ENCODE measurements around the gene FAM163B. TPM values are rescaled to one million over a fixed set of nuclear protein-coding genes. Genes with fewer than 3 reads are reported as not detected.

Gene FAM163B
- total RNA-seq, 1 donor from 2014 or later, result not detected

- Histone ChIP-seq H3K27ac (ENCODE audit: low read depth, low read length) (no peak overlapping the region), H3K9me3 (ENCODE audit: control insufficient read depth in 3 of 3, low read length in 3 of 3) (no peaks in the 10 kb centered on the region), H3K27me3 (ENCODE audit: control insufficient read depth in 3 of 3, insufficient read depth in 3 of 3, low read length in 3 of 3) (peaks cover 22 to 36% (median 33%) of the 10 kb centered on the region in 3 donors), H3K4me3 (ENCODE audit: low read length in 3 of 3) (no peak overlapping the region), H3K9ac (ENCODE audit: low read depth in 1 of 3, low read length in 3 of 3) (no peak overlapping the region), H3K4me1 (ENCODE audit: control insufficient read depth in 3 of 3, insufficient read depth in 3 of 3, low read length in 3 of 3) (peaks cover 0 to 2% (median 0%) of the 10 kb centered on the region in 3 donors), H3K36me3 (ENCODE audit: control insufficient read depth in 3 of 3, insufficient read depth in 3 of 3, low read length in 3 of 3) (no peaks in the 10 kb centered on the region)
These were observed 31.6 kb upstream of the FAM163B start for GRCh38 chr9:133640580-133641395.

GRCh38 chr9:133640160-133640559 lies 31.0 kb upstream of the FAM163B start:
- no peak overlapping the region for H3K9ac ChIP-seq (ENCODE audit: low read depth in 1 of 3, low read length in 3 of 3)
- no peak overlapping the region for H3K4me3 ChIP-seq (ENCODE audit: low read length in 3 of 3)
- H3K36me3 ChIP-seq (ENCODE audit: control insufficient read depth in 3 of 3, insufficient read depth in 3 of 3, low read length in 3 of 3), result no peaks in the 10 kb centered on the region
- H3K27me3 ChIP-seq (ENCODE audit: control insufficient read depth in 3 of 3, insufficient read depth in 3 of 3, low read length in 3 of 3), result peaks cover 22 to 39% (median 39%) of the 10 kb centered on the region in 3 donors
- no peak overlapping the region for H3K27ac ChIP-seq (ENCODE audit: low read depth, low read length)
- H3K9me3 ChIP-seq (ENCODE audit: control insufficient read depth in 3 of 3, low read length in 3 of 3), result no peaks in the 10 kb centered on the region
- peaks cover 0 to 2% (median 0%) of the 10 kb centered on the region in 3 donors for H3K4me1 ChIP-seq (ENCODE audit: control insufficient read depth in 3 of 3, insufficient read depth in 3 of 3, low read length in 3 of 3)

GRCh38 chr9:133639613-133640012 lies 30.4 kb upstream of the FAM163B start:
- Histone ChIP-seq H3K4me3 (ENCODE audit: low read length in 3 of 3) (no peak overlapping the region), H3K36me3 (ENCODE audit: control insufficient read depth in 3 of 3, insufficient read depth in 3 of 3, low read length in 3 of 3) (no peaks in the 10 kb centered on the region), H3K9me3 (ENCODE audit: control insufficient read depth in 3 of 3, low read length in 3 of 3) (no peaks in the 10 kb centered on the region), H3K27me3 (ENCODE audit: control insufficient read depth in 3 of 3, insufficient read depth in 3 of 3, low read length in 3 of 3) (peaks cover 19 to 44% (median 41%) of the 10 kb centered on the region in 3 donors), H3K9ac (ENCODE audit: low read depth in 1 of 3, low read length in 3 of 3) (no peak overlapping the region), H3K4me1 (ENCODE audit: control insufficient read depth in 3 of 3, insufficient read depth in 3 of 3, low read length in 3 of 3) (peaks cover 0 to 2% (median 0%) of the 10 kb centered on the region in 3 donors), H3K27ac (ENCODE audit: low read depth, low read length) (no peak overlapping the region)

- H3K4me1 ChIP-seq (ENCODE audit: control insufficient read depth in 3 of 3, insufficient read depth in 3 of 3, low read length in 3 of 3), result peaks cover 0 to 4% (median 0%) of the 10 kb centered on the region in 3 donors
- H3K4me3 ChIP-seq (ENCODE audit: low read length in 3 of 3), result no peak overlapping the region
- H3K27me3 ChIP-seq (ENCODE audit: control insufficient read depth in 3 of 3, insufficient read depth in 3 of 3, low read length in 3 of 3), result peaks cover 24 to 50% (median 49%) of the 10 kb centered on the region in 3 donors
- no peak overlapping the region for H3K9ac ChIP-seq (ENCODE audit: low read depth in 1 of 3, low read length in 3 of 3)
- no peaks in the 10 kb centered on the region for H3K9me3 ChIP-seq (ENCODE audit: control insufficient read depth in 3 of 3, low read length in 3 of 3)
- no peak overlapping the region for H3K27ac ChIP-seq (ENCODE audit: low read depth, low read length)
- H3K36me3 ChIP-seq (ENCODE audit: control insufficient read depth in 3 of 3, insufficient read depth in 3 of 3, low read length in 3 of 3), result no peaks in the 10 kb centered on the region
These were observed 29.5 kb upstream of the FAM163B start for GRCh38 chr9:133638711-133639110.

GRCh38 chr9:133638076-133638475 lies 28.9 kb upstream of the FAM163B start:
- no peak overlapping the region for H3K4me3 ChIP-seq (ENCODE audit: low read length in 3 of 3)
- no peak overlapping the region for H3K9ac ChIP-seq (ENCODE audit: low read depth in 1 of 3, low read length in 3 of 3)
- H3K27ac ChIP-seq (ENCODE audit: low read depth, low read length), result no peak overlapping the region
- H3K36me3 ChIP-seq (ENCODE audit: control insufficient read depth in 3 of 3, insufficient read depth in 3 of 3, low read length in 3 of 3), result no peaks in the 10 kb centered on the region
- peaks cover 0 to 4% (median 0%) of the 10 kb centered on the region in 3 donors for H3K4me1 ChIP-seq (ENCODE audit: control insufficient read depth in 3 of 3, insufficient read depth in 3 of 3, low read length in 3 of 3)
- no peaks in the 10 kb centered on the region for H3K9me3 ChIP-seq (ENCODE audit: control insufficient read depth in 3 of 3, low read length in 3 of 3)
- H3K27me3 ChIP-seq (ENCODE audit: control insufficient read depth in 3 of 3, insufficient read depth in 3 of 3, low read length in 3 of 3), result peaks cover 26 to 54% (median 51%) of the 10 kb centered on the region in 3 donors

GRCh38 chr9:133637451-133638055 lies 28.4 kb upstream of the FAM163B start:
- Histone ChIP-seq H3K27ac (ENCODE audit: low read depth, low read length) (no peak overlapping the region), H3K4me1 (ENCODE audit: control insufficient read depth in 3 of 3, insufficient read depth in 3 of 3, low read length in 3 of 3) (peaks cover 0 to 3% (median 0%) of the 10 kb centered on the region in 3 donors), H3K9ac (ENCODE audit: low read depth in 1 of 3, low read length in 3 of 3) (no peak overlapping the region), H3K36me3 (ENCODE audit: control insufficient read depth in 3 of 3, insufficient read depth in 3 of 3, low read length in 3 of 3) (no peaks in the 10 kb centered on the region), H3K4me3 (ENCODE audit: low read length in 3 of 3) (no peak overlapping the region), H3K9me3 (ENCODE audit: control insufficient read depth in 3 of 3, low read length in 3 of 3) (no peaks in the 10 kb centered on the region), H3K27me3 (ENCODE audit: control insufficient read depth in 3 of 3, insufficient read depth in 3 of 3, low read length in 3 of 3) (peaks cover 27 to 56% (median 52%) of the 10 kb centered on the region in 3 donors)

GRCh38 chr9:133636902-133637301 lies 27.7 kb upstream of the FAM163B start:
- no peak overlapping the region for H3K4me3 ChIP-seq (ENCODE audit: low read length in 3 of 3)
- H3K36me3 ChIP-seq (ENCODE audit: control insufficient read depth in 3 of 3, insufficient read depth in 3 of 3, low read length in 3 of 3), result no peaks in the 10 kb centered on the region
- H3K4me1 ChIP-seq (ENCODE audit: control insufficient read depth in 3 of 3, insufficient read depth in 3 of 3, low read length in 3 of 3), result peaks cover 0 to 3% (median 0%) of the 10 kb centered on the region in 3 donors
- H3K9ac ChIP-seq (ENCODE audit: low read depth in 1 of 3, low read length in 3 of 3), result no peak overlapping the region
- peaks cover 27 to 57% (median 50%) of the 10 kb centered on the region in 3 donors for H3K27me3 ChIP-seq (ENCODE audit: control insufficient read depth in 3 of 3, insufficient read depth in 3 of 3, low read length in 3 of 3)
- no peaks in the 10 kb centered on the region for H3K9me3 ChIP-seq (ENCODE audit: control insufficient read depth in 3 of 3, low read length in 3 of 3)
- H3K27ac ChIP-seq (ENCODE audit: low read depth, low read length), result no peak overlapping the region

GRCh38 chr9:133635533-133636531 lies 26.6 kb upstream of the FAM163B start, which contains the start of gene DBH:
DBH (plus strand) TSS chr9:133636363; CDS start chr9:133636372, 9 bp downstream.
- H3K36me3 ChIP-seq (ENCODE audit: control insufficient read depth in 3 of 3, insufficient read depth in 3 of 3, low read length in 3 of 3), result no peaks in the 10 kb centered on the region
- no peak within 1 kb of the TSS for H3K27ac ChIP-seq (ENCODE audit: low read depth, low read length)
- H3K27me3 ChIP-seq (ENCODE audit: control insufficient read depth in 3 of 3, insufficient read depth in 3 of 3, low read length in 3 of 3), result peaks cover 27 to 53% (median 51%) of the 10 kb centered on the region in 3 donors

GRCh38 chr9:133635098-133635497 lies 25.9 kb upstream of the FAM163B start:
- Histone ChIP-seq H3K36me3 (ENCODE audit: control insufficient read depth in 3 of 3, insufficient read depth in 3 of 3, low read length in 3 of 3) (no peaks in the 10 kb centered on the region), H3K4me3 (ENCODE audit: low read length in 3 of 3) (no peak overlapping the region), H3K9me3 (ENCODE audit: control insufficient read depth in 3 of 3, low read length in 3 of 3) (no peaks in the 10 kb centered on the region), H3K9ac (ENCODE audit: low read depth in 1 of 3, low read length in 3 of 3) (no peak overlapping the region), H3K27ac (ENCODE audit: low read depth, low read length) (no peak overlapping the region), H3K4me1 (ENCODE audit: control insufficient read depth in 3 of 3, insufficient read depth in 3 of 3, low read length in 3 of 3) (peaks cover 0 to 3% (median 0%) of the 10 kb centered on the region in 3 donors), H3K27me3 (ENCODE audit: control insufficient read depth in 3 of 3, insufficient read depth in 3 of 3, low read length in 3 of 3) (peaks cover 27 to 57% (median 51%) of the 10 kb centered on the region in 3 donors)

More at GRCh38 chr9:133635533-133636531, 26.6 kb upstream of the FAM163B start, which contains the start of gene DBH:
- Histone ChIP-seq H3K9me3 (ENCODE audit: control insufficient read depth in 3 of 3, low read length in 3 of 3) (no peaks in the 10 kb centered on the region), H3K4me1 (ENCODE audit: control insufficient read depth in 3 of 3, insufficient read depth in 3 of 3, low read length in 3 of 3) (peaks cover 0 to 3% (median 0%) of the 10 kb centered on the region in 3 donors), H3K4me3 (ENCODE audit: low read length in 3 of 3) (no peak within 1 kb of the TSS), H3K9ac (ENCODE audit: low read depth in 1 of 3, low read length in 3 of 3) (no peak within 1 kb of the TSS)
